Hepatic stellate cell (primary cell): ENCODE data around the gene COQ4.
A peak's percentile ranks its signal among the peaks of the same experiment; 100 is the strongest.
"Not testable (repeated sequence)": the region's sequence is repeated elsewhere in the genome, so short reads cannot be mapped to it uniquely, and the experiment has no call there.

Experiments
- DNase-seq: peaks from one replicate; pipeline ENCODE4 v3.0.0; 2011; ENCODE audit warnings: low spot score

Gene COQ4

GRCh38 chr9:128322404-128323211, at the start of gene COQ4, which contains the start of gene TRUB2:
TSS of gene COQ4 (plus strand) at chr9:128322839. CDS start at chr9:128322859, 20 bp downstream.
TSS of gene TRUB2 (minus strand) at chr9:128322447. CDS start at chr9:128322408, 39 bp downstream.
- DNase-seq = peak; percentile 95

- no peak for DNase-seq
Observed at GRCh38 chr9:128274245-128274644, 48.4 kb upstream of the COQ4 start.

- DNase-seq = peak; percentile 76
Observed at GRCh38 chr9:128275198-128276007, 47.2 kb upstream of the COQ4 start, which contains the start of gene GOLGA2. TSS of gene GOLGA2 (minus strand) at chr9:128276007. CDS start at chr9:128275976, 31 bp downstream.

- peak; percentile 98 for DNase-seq
Observed at GRCh38 chr9:128276008-128276573, 46.5 kb upstream of the COQ4 start, which contains the start of gene SWI5. TSS of gene SWI5 (plus strand) at chr9:128276276.

GRCh38 chr9:128276574-128277270, 45.9 kb upstream of the COQ4 start:
- peak; percentile 75 for DNase-seq

GRCh38 chr9:128279088-128280073, 43.3 kb upstream of the COQ4 start:
- not testable (repeated sequence) for DNase-seq

GRCh38 chr9:128280084-128280622, 42.5 kb upstream of the COQ4 start:
- no peak for DNase-seq

- no peak for DNase-seq
Observed at GRCh38 chr9:128282500-128282899, 40.1 kb upstream of the COQ4 start.

- no peak for DNase-seq
Observed at GRCh38 chr9:128285033-128285784, 37.4 kb upstream of the COQ4 start.

- no peak for DNase-seq
Observed at GRCh38 chr9:128286440-128286839, 36.2 kb upstream of the COQ4 start.

GRCh38 chr9:128288273-128289004, 34.2 kb upstream of the COQ4 start:
- no peak for DNase-seq

- DNase-seq = no peak
Observed at GRCh38 chr9:128292009-128292408, 30.6 kb upstream of the COQ4 start.

- no peak for DNase-seq
Observed at GRCh38 chr9:128293091-128293490, 29.5 kb upstream of the COQ4 start.

- DNase-seq = no peak
Observed at GRCh38 chr9:128294142-128294541, 28.5 kb upstream of the COQ4 start.

- no peak for DNase-seq
Observed at GRCh38 chr9:128296340-128297220, 26.1 kb upstream of the COQ4 start.

GRCh38 chr9:128297221-128297773, 25.3 kb upstream of the COQ4 start:
- no peak for DNase-seq
